ENCODE measurements around the gene RGS12. TPM values are rescaled to one million over a fixed set of nuclear protein-coding genes. Genes with fewer than 3 reads are reported as not detected.
A peak's percentile ranks its signal among the peaks of the same experiment; 100 is the strongest.

Gene RGS12
- total RNA-seq, 1 experiment from 2014 or later, result 53.9 TPM

- ChIA-PET POLR2A (ENCODE audit: low non-redundant PET) (no interaction called here), CTCF (no interaction called here)
- Histone ChIP-seq H3K36me3 (ENCODE audit: insufficient read depth, low read length, poor library complexity, severe bottlenecking) (no peaks in the 10 kb centered on the region), H3K9me3 (ENCODE audit: low read depth, low read length, poor library complexity, severe bottlenecking) (no peaks in the 10 kb centered on the region), H3K27me3 (replicated peaks; ENCODE audit: insufficient read depth, low read depth, low read length, poor library complexity) (no peaks in the 10 kb centered on the region), H3K4me1 (ENCODE audit: insufficient read depth, low read length, poor library complexity, severe bottlenecking) (peaks cover 48% of the 10 kb centered on the region), H3K4me3 (ENCODE audit: low read depth, low read length, poor library complexity, severe bottlenecking) (no peak overlapping the region), H3K27ac (ENCODE audit: low read depth, low read length, poor library complexity, severe bottlenecking) (no peak overlapping the region)
- BruUV-seq (replicated peaks), result no TSS peak
- no peak for DNase-seq (ENCODE audit: low spot score)
- intact Hi-C loops (cut with micrococcal nuclease; ENCODE audit: unreplicated experiment), result loop anchor here (2.0 kb wide), 1 partner anchor 15 kb away; no protein-coding TSS in a partner anchor
- no peak for TF ChIP-seq CTCF (conservative IDR thresholded peaks at IDR 0.05; ENCODE audit: low read depth, low read length)
- no peak for TF ChIP-seq EZH2 (IDR thresholded peaks at IDR 0.05; ENCODE audit: borderline replicate concordance, low read depth, low read length, poor library complexity, severe bottlenecking)
These were observed 45.0 kb downstream of the RGS12 start for GRCh38 chr4:3337811-3338210.

GRCh38 chr4:3338321-3338838 lies 45.6 kb downstream of the RGS12 start:
- Histone ChIP-seq H3K4me1 (ENCODE audit: insufficient read depth, low read length, poor library complexity, severe bottlenecking) (peaks cover 53% of the 10 kb centered on the region), H3K36me3 (ENCODE audit: insufficient read depth, low read length, poor library complexity, severe bottlenecking) (no peaks in the 10 kb centered on the region), H3K4me3 (ENCODE audit: low read depth, low read length, poor library complexity, severe bottlenecking) (no peak overlapping the region), H3K27me3 (replicated peaks; ENCODE audit: insufficient read depth, low read depth, low read length, poor library complexity) (no peaks in the 10 kb centered on the region), H3K9me3 (ENCODE audit: low read depth, low read length, poor library complexity, severe bottlenecking) (no peaks in the 10 kb centered on the region), H3K27ac (ENCODE audit: low read depth, low read length, poor library complexity, severe bottlenecking) (peak overlapping the region; percentile 19)
- ChIA-PET POLR2A (ENCODE audit: low non-redundant PET) (no interaction called here), CTCF (no interaction called here)
- intact Hi-C loops (cut with micrococcal nuclease; ENCODE audit: unreplicated experiment), result loop anchor here (2.0 kb wide), 1 partner anchor 16 kb away; no protein-coding TSS in a partner anchor
- TF ChIP-seq EZH2 (IDR thresholded peaks at IDR 0.05; ENCODE audit: borderline replicate concordance, low read depth, low read length, poor library complexity, severe bottlenecking) (no peak), CTCF (conservative IDR thresholded peaks at IDR 0.05; ENCODE audit: low read depth, low read length) (no peak)
- no peak for DNase-seq (ENCODE audit: low spot score)
- no TSS peak for BruUV-seq (replicated peaks)

GRCh38 chr4:3338976-3339531 lies 46.2 kb downstream of the RGS12 start:
- H3K27me3 ChIP-seq (replicated peaks; ENCODE audit: insufficient read depth, low read depth, low read length, poor library complexity), result no peaks in the 10 kb centered on the region
- DNase-seq (ENCODE audit: low spot score), result peak; percentile 16
- TF ChIP-seq EZH2 (IDR thresholded peaks at IDR 0.05; ENCODE audit: borderline replicate concordance, low read depth, low read length, poor library complexity, severe bottlenecking) (no peak), CTCF (conservative IDR thresholded peaks at IDR 0.05; ENCODE audit: low read depth, low read length) (no peak)
- peaks cover 5% of the 10 kb centered on the region for H3K36me3 ChIP-seq (ENCODE audit: insufficient read depth, low read length, poor library complexity, severe bottlenecking)
- H3K9me3 ChIP-seq (ENCODE audit: low read depth, low read length, poor library complexity, severe bottlenecking), result no peaks in the 10 kb centered on the region
- POLR2A ChIA-PET (ENCODE audit: low non-redundant PET), result no interaction called here
- CTCF ChIA-PET, result no interaction called here
- peaks cover 60% of the 10 kb centered on the region for H3K4me1 ChIP-seq (ENCODE audit: insufficient read depth, low read length, poor library complexity, severe bottlenecking)
- BruUV-seq (replicated peaks), result no TSS peak
- intact Hi-C loops (cut with micrococcal nuclease; ENCODE audit: unreplicated experiment), result loop anchor here (2.0 kb wide), 1 partner anchor 16 kb away; no protein-coding TSS in a partner anchor
- H3K27ac ChIP-seq (ENCODE audit: low read depth, low read length, poor library complexity, severe bottlenecking), result no peak overlapping the region
- H3K4me3 ChIP-seq (ENCODE audit: low read depth, low read length, poor library complexity, severe bottlenecking), result no peak overlapping the region

All from A673 (cell line).